Naive thymus-derived CD4-positive, alpha-beta T cell (primary cell): Measurements from ENCODE around the gene ERC1. TPM values are rescaled to one million over a fixed set of nuclear protein-coding genes. Genes with fewer than 3 reads are reported as not detected.

ENCODE experiments used
- ATAC-seq: fragments of 150-1000 bp; cut with Tn5 transposase; 2 replicates; pipeline ENCODE4 v1.10.0; 2021; ENCODE audit warnings: mild to moderate bottlenecking, moderate library complexity
- CTCF ChIA-PET: fragments of 350-600 bp; sonication (Branson Sonifier 250); formaldehyde crosslinking; loops from one replicate; lab custom pipeline; 2021; ENCODE audit warnings: antibody characterized with exemption; lab: Charles Lee
- POLR2A ChIA-PET: fragments of 350-600 bp; sonication (Branson Sonifier 250); formaldehyde crosslinking; loops from one replicate; lab custom pipeline; 2021; ENCODE audit warnings: antibody characterized with exemption, inconsistent platforms; lab: Charles Lee
- DNase-seq, 9 donors: peaks; one replicate each; pipeline versions ENCODE4 v3.0.0 to v3.0.0-alpha.2; 2020 to 2022; ENCODE audit warnings: mixed read lengths in 1 of 9
- H3K27ac ChIP-seq: one replicate; pipeline ENCODE4 v1.7.0; 2013; ENCODE audit warnings: mild to moderate bottlenecking, low read depth, low read length, moderate library complexity
- H3K27me3 ChIP-seq, 2 donors: one replicate each; pipeline ENCODE4 v1.7.0; 2013; ENCODE audit warnings: low read length in 2 of 2, mild to moderate bottlenecking in 2 of 2, moderate library complexity in 2 of 2; ENCODE audit not compliant: control insufficient read depth in 2 of 2, insufficient read depth in 2 of 2
- H3K36me3 ChIP-seq, 3 experiments: 1 replicate in 2 of 3; 2 replicates in 1 of 3; pipeline ENCODE4 v1.7.0; 2013; ENCODE audit warnings: low read length in 3 of 3, mild to moderate bottlenecking in 3 of 3, moderate library complexity in 1 of 3; ENCODE audit not compliant: insufficient read depth in 3 of 3, control insufficient read depth in 2 of 3
- H3K4me1 ChIP-seq, 2 donors: one replicate each; pipeline ENCODE4 v1.7.0; 2013; ENCODE audit warnings: low read length in 2 of 2, mild to moderate bottlenecking in 2 of 2, moderate library complexity in 1 of 2; ENCODE audit not compliant: control insufficient read depth in 2 of 2, insufficient read depth in 2 of 2
- H3K4me3 ChIP-seq: 2 replicates; pipeline ENCODE4 v1.7.0; 2013; ENCODE audit warnings: mild to moderate bottlenecking, low read length
- H3K9me3 ChIP-seq, 3 experiments: 1 replicate in 2 of 3; 2 replicates in 1 of 3; pipeline ENCODE4 v1.7.0; 2013; ENCODE audit warnings: low read length in 3 of 3; ENCODE audit not compliant: control insufficient read depth in 2 of 3
- H3K27ac Mint-ChIP-seq, 9 donors: one replicate each; pipeline ENCODE4 v1.8.0; 2020 to 2022; ENCODE audit warnings: mixed read lengths in 9 of 9, mild to moderate bottlenecking in 8 of 9, moderate library complexity in 5 of 9, inconsistent platforms in 2 of 9
- H3K27me3 Mint-ChIP-seq, 5 donors: one replicate each; pipeline ENCODE4 v1.8.0; 2021 to 2022; ENCODE audit warnings: mixed read lengths in 5 of 5, mild to moderate bottlenecking in 1 of 5
- H3K36me3 Mint-ChIP-seq, 5 donors: one replicate each; pipeline ENCODE4 v1.8.0; 2020 to 2022; ENCODE audit warnings: mixed read lengths in 5 of 5, mild to moderate bottlenecking in 3 of 5, inconsistent platforms in 1 of 5
- H3K4me1 Mint-ChIP-seq, 7 donors: one replicate each; pipeline ENCODE4 v1.8.0; 2020 to 2022; ENCODE audit warnings: mixed read lengths in 7 of 7, mild to moderate bottlenecking in 3 of 7, inconsistent platforms in 1 of 7
- H3K4me3 Mint-ChIP-seq, 10 donors: one replicate each; pipeline ENCODE4 v1.8.0; 2020 to 2022; ENCODE audit warnings: mild to moderate bottlenecking in 10 of 10, mixed read lengths in 10 of 10, moderate library complexity in 6 of 10, inconsistent platforms in 2 of 10
- H3K9me3 Mint-ChIP-seq, 11 donors: one replicate each; pipeline ENCODE4 v1.8.0; 2020 to 2022; ENCODE audit warnings: mixed read lengths in 11 of 11, mild to moderate bottlenecking in 4 of 11, inconsistent platforms in 1 of 11, moderate library complexity in 1 of 11
- intact Hi-C, 2 donors: fragments of 100-400 bp; cut with micrococcal nuclease; formaldehyde crosslinking; loops; one replicate each; pipeline ENCODE4 v1.15.1; 2023
- polyA plus RNA-seq, 2 donors: library from polyadenylated mRNA; unstranded; fragments of 300-500 nt; fragmentation: Illumina TruSeq; gene quantifications; one replicate each; pipeline ENCODE4 v1.2.3, GENCODE V29; 2021
- total RNA-seq, 6 experiments: library from RNA in 5 of 6; stranded (reverse) in 5 of 6; gene quantifications; 1 replicate in 5 of 6; 2 replicates in 1 of 6; pipeline ENCODE4 v1.2.3 and lab custom pipeline; 2021 to 2026

Gene ERC1
- total and polyA plus RNA-seq, 7 experiments from 2014 or later, result 15.9 to 62.0 (median 51.5) TPM

DNA sequence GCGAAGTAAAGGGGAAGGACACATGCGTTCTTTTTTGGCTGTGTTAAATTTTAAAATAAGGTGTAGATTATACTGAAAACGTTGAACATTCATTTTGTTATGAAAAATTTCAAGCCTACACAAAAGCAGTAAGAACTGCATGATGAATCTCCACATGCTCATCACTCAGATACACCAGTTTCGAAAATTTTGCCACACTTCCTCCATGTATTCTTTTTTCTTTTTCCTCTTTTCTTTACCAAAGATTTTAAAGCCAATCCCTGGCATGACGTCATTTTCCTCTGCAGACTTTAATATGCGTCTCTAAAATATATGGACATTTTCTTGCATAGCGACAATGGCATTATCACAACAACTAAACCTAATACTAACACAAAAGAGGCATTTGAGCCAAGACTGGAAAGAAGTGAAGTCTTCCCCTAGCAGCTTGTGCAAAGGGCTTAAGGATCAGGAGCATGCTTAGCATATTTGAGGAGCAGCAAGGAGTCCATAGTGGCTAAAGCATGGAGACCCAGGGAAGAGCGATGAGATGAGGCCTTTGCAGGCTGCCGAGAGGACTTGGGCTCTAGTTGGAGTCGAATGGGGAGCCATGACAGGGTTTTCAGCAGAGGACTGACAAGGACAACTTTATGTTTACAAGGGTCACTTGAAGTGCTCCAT, 111.9 kb downstream of the ERC1 start:
- ChIA-PET CTCF (interaction anchor here (0.6 to 2.5 kb wide), 3 partner anchors 15 to 481 kb away, joined by 3 to 11 read pairs (median 5); no protein-coding TSS in a partner anchor), POLR2A (no interaction called here)
- no peaks in the 10 kb centered on the region for H3K9me3 Mint-ChIP-seq
- ATAC-seq, result no peak
- intact Hi-C loops, result no loop called here
- no peaks in the 10 kb centered on the region for H3K27me3 Mint-ChIP-seq
- peak overlapping the region in 3 of 9 donors; percentile 18 to 40 (median 21) for H3K27ac Mint-ChIP-seq
- DNase-seq, result no peak
- H3K36me3 Mint-ChIP-seq, result peaks cover 0 to 25% (median 0%) of the 10 kb centered on the region in 5 donors
- Histone ChIP-seq H3K4me1 (no peaks in the 10 kb centered on the region), H3K36me3 (no peaks in the 10 kb centered on the region), H3K9me3 (no peaks in the 10 kb centered on the region), H3K27me3 (no peaks in the 10 kb centered on the region), H3K4me3 (no peak overlapping the region), H3K27ac (no peak overlapping the region)
- H3K4me3 Mint-ChIP-seq, result no peak overlapping the region
- peaks cover 26 to 66% (median 46%) of the 10 kb centered on the region in 7 donors for H3K4me1 Mint-ChIP-seq

GRCh38 chr12:1103632-1104031, 112.6 kb downstream of the ERC1 start:
- Mint-ChIP-seq H3K27me3 (no peaks in the 10 kb centered on the region), H3K4me3 (no peak overlapping the region), H3K36me3 (peaks cover 0 to 25% (median 0%) of the 10 kb centered on the region in 5 donors), H3K9me3 (no peaks in the 10 kb centered on the region), H3K27ac (peak overlapping the region in 5 of 9 donors; percentile 0 to 40 (median 18)), H3K4me1 (peaks cover 26 to 65% (median 44%) of the 10 kb centered on the region in 7 donors)
- Histone ChIP-seq H3K27ac (no peak overlapping the region), H3K4me3 (no peak overlapping the region), H3K4me1 (no peaks in the 10 kb centered on the region), H3K27me3 (no peaks in the 10 kb centered on the region), H3K36me3 (no peaks in the 10 kb centered on the region), H3K9me3 (no peaks in the 10 kb centered on the region)
- CTCF ChIA-PET, result interaction anchor here (1.0 to 2.5 kb wide), 2 partner anchors 9 to 15 kb away, joined by 4 to 11 read pairs; no protein-coding TSS in a partner anchor
- POLR2A ChIA-PET, result interaction anchor here (0.6 kb wide), 1 partner anchor 72 kb away, joined by 5 read pairs; no protein-coding TSS in a partner anchor
- intact Hi-C loops, result no loop called here
- ATAC-seq (no peak), DNase-seq (no peak)

- Mint-ChIP-seq H3K4me1 (peaks cover 22 to 60% (median 41%) of the 10 kb centered on the region in 7 donors), H3K36me3 (peaks cover 0 to 28% (median 0%) of the 10 kb centered on the region in 5 donors), H3K27me3 (no peaks in the 10 kb centered on the region), H3K4me3 (no peak overlapping the region), H3K27ac (peak overlapping the region in 4 of 9 donors; percentile 33 to 40 (median 35)), H3K9me3 (no peaks in the 10 kb centered on the region)
- ATAC-seq (peak; percentile 56), DNase-seq (peak in 3 of 9 donors; percentile 29 to 43 (median 41))
- intact Hi-C loops, result no loop called here
- CTCF ChIA-PET, result interaction anchor here (1.0 to 2.5 kb wide), 3 partner anchors 9 to 14 kb away, joined by 4 to 11 read pairs (median 4); no protein-coding TSS in a partner anchor
- H3K36me3 ChIP-seq, result no peaks in the 10 kb centered on the region
- no peaks in the 10 kb centered on the region for H3K27me3 ChIP-seq
- no peak overlapping the region for H3K4me3 ChIP-seq
- no peaks in the 10 kb centered on the region for H3K9me3 ChIP-seq
- no peaks in the 10 kb centered on the region for H3K4me1 ChIP-seq
- POLR2A ChIA-PET, result interaction anchor here (0.6 kb wide), 2 partner anchors 72 to 491 kb away, joined by 3 to 5 read pairs; partner anchors contain the start of gene FBXL14
- H3K27ac ChIP-seq, result no peak overlapping the region
Observed at GRCh38 chr12:1104088-1104800, 113.2 kb downstream of the ERC1 start.

DNA sequence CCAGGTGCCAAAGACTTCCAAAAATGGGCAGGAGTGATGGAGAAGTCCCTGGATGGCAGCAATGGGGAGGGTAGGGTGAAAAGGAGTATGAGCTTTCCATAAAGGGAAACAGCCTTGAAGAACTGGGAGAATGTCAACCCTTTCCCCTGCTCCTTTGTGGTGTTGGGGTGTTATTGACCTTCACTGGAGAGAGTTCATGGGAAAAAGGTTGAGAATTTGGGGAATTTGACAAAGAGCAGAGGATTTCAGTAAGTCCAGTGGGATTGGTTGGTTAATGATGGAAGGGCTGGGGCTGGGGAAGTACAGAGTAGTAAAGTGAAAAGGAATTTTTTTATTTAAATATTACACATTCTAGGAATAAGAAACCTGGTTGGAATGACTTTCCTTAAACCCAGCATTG, 116.6 kb downstream of the ERC1 start:
- Mint-ChIP-seq H3K9me3 (no peaks in the 10 kb centered on the region), H3K27me3 (no peaks in the 10 kb centered on the region), H3K36me3 (peaks cover 0 to 40% (median 0%) of the 10 kb centered on the region in 5 donors), H3K4me1 (peaks cover 15 to 39% (median 31%) of the 10 kb centered on the region in 7 donors), H3K4me3 (no peak overlapping the region), H3K27ac (peak overlapping the region in 3 of 9 donors; percentile 0 to 25 (median 22))
- H3K36me3 ChIP-seq, result peaks cover 0 to 9% (median 0%) of the 10 kb centered on the region in 3 experiments
- DNase-seq (no peak), ATAC-seq (no peak)
- H3K4me3 ChIP-seq, result no peak overlapping the region
- H3K27ac ChIP-seq, result no peak overlapping the region
- ChIA-PET POLR2A (no interaction called here), CTCF (interaction anchor here (2.1 kb wide), 1 partner anchor 10 kb away, joined by 12 read pairs; no protein-coding TSS in a partner anchor)
- intact Hi-C loops, result no loop called here
- no peaks in the 10 kb centered on the region for H3K9me3 ChIP-seq
- H3K4me1 ChIP-seq, result no peaks in the 10 kb centered on the region
- no peaks in the 10 kb centered on the region for H3K27me3 ChIP-seq

- peaks cover 0 to 36% (median 0%) of the 10 kb centered on the region in 5 donors for H3K36me3 Mint-ChIP-seq
- no peaks in the 10 kb centered on the region for H3K27me3 Mint-ChIP-seq
Observed at GRCh38 chr12:1108276-1108675, 117.3 kb downstream of the ERC1 start.

DNA sequence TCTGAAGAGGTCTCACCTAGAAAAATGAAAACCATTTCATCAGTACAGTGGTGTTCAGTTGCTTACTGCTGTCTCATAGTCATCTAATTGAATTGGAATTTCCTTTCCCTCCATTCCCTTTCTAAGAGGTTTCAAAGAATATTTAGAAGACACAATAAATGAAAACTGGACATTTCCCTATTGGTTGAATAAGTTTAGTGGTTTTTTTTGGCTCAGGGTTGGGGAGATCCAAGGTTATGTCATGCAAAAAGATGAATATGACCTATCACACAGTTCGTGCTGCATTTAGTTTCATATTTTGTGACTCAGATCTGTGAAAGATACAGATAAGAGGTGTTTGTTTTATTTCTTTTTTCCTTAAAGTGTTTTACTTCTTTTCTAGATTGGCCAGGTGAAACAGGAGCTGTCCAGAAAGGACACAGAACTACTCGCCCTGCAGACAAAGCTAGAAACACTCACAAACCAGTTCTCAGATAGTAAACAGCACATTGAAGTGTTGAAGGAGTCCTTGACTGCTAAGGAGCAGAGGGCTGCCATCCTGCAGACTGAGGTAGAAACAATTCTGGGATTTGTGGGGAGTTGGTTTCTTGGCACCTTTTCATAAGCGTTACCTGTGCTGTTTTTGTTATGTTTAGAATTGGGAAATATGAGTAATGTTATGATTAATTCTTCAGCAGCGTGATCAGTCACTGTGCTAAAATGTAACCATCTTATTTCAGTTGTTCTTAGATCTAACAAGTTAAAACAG, 124.6 kb downstream of the ERC1 start:
- peaks cover 0 to 8% (median 0%) of the 10 kb centered on the region in 3 experiments for H3K36me3 ChIP-seq
- H3K9me3 Mint-ChIP-seq, result no peaks in the 10 kb centered on the region
- H3K36me3 Mint-ChIP-seq, result peaks cover 0 to 12% (median 0%) of the 10 kb centered on the region in 5 donors
- peaks cover 0 to 2% (median 0%) of the 10 kb centered on the region in 7 donors for H3K4me1 Mint-ChIP-seq
- H3K27ac ChIP-seq, result no peak overlapping the region
- H3K4me1 ChIP-seq, result no peaks in the 10 kb centered on the region
- intact Hi-C loops, result no loop called here
- H3K4me3 ChIP-seq, result no peak overlapping the region
- DNase-seq (no peak), ATAC-seq (no peak)
- ChIA-PET POLR2A (interaction anchor here (1.2 kb wide), 1 partner anchor 487 kb away, joined by 3 read pairs; no protein-coding TSS in a partner anchor), CTCF (interaction anchor here (1.1 to 5.2 kb wide), 2 partner anchors 468 to 486 kb away, joined by 3 to 108 read pairs; no protein-coding TSS in a partner anchor)
- no peaks in the 10 kb centered on the region for H3K9me3 ChIP-seq
- no peaks in the 10 kb centered on the region for H3K27me3 ChIP-seq
- H3K4me3 Mint-ChIP-seq, result no peak overlapping the region
- no peaks in the 10 kb centered on the region for H3K27me3 Mint-ChIP-seq
- H3K27ac Mint-ChIP-seq, result peak overlapping the region in 4 of 9 donors; percentile 1 to 46 (median 28)

More at GRCh38 chr12:1108276-1108675, 117.3 kb downstream of the ERC1 start:
- H3K9me3 Mint-ChIP-seq, result no peaks in the 10 kb centered on the region
- intact Hi-C loops, result no loop called here
- H3K4me1 ChIP-seq, result no peaks in the 10 kb centered on the region
- peak overlapping the region in 2 of 9 donors; percentile 25 to 65 for H3K27ac Mint-ChIP-seq
- POLR2A ChIA-PET, result no interaction called here
- CTCF ChIA-PET, result interaction anchor here (1.4 to 2.1 kb wide), 2 partner anchors 10 to 18 kb away, joined by 3 to 12 read pairs; no protein-coding TSS in a partner anchor
- peaks cover 12 to 33% (median 27%) of the 10 kb centered on the region in 7 donors for H3K4me1 Mint-ChIP-seq
- DNase-seq (no peak), ATAC-seq (peak; percentile 48)
- no peak overlapping the region for H3K27ac ChIP-seq
- H3K36me3 ChIP-seq, result peaks cover 0 to 9% (median 0%) of the 10 kb centered on the region in 3 experiments
- no peaks in the 10 kb centered on the region for H3K27me3 ChIP-seq
- H3K4me3 Mint-ChIP-seq, result no peak overlapping the region
- H3K4me3 ChIP-seq, result no peak overlapping the region
- H3K9me3 ChIP-seq, result no peaks in the 10 kb centered on the region
